RWPE2 (cell line): Measurements from ENCODE around the gene ZBTB7C.

Experiments used
- ATAC-seq: fragments of 200-7000 bp; cut with Tn5 transposase; 3 replicates; pipeline ENCODE4 v1.9.1; 2021; ENCODE audit warnings: low read depth
- DNase-seq: peaks from one replicate; pipeline ENCODE4 v3.0.0-alpha.2; 2020; ENCODE audit warnings: low spot score
- H3K27ac ChIP-seq: fragments of 450-650 bp; 2 replicates; pipeline ENCODE4 v1.5.1; 2017; ENCODE audit warnings: mild to moderate bottlenecking; ENCODE audit not compliant: poor library complexity, severe bottlenecking
- H3K27me3 ChIP-seq: fragments of 250-450 bp; sonication (Bioruptor Pico); 2 replicates; pipeline ENCODE4 v1.5.1; 2021; ENCODE audit warnings: mild to moderate bottlenecking, moderate library complexity; ENCODE audit not compliant: insufficient read depth, poor library complexity, severe bottlenecking
- H3K36me3 ChIP-seq: fragments of 250-450 bp; sonication (Bioruptor Pico); 2 replicates; pipeline ENCODE4 v1.5.1; 2020; ENCODE audit warnings: low read depth, mild to moderate bottlenecking, moderate library complexity
- H3K4me1 ChIP-seq: fragments of 250-450 bp; sonication (Bioruptor Pico); 2 replicates; pipeline ENCODE4 v1.5.1; 2021; ENCODE audit warnings: mild to moderate bottlenecking, moderate library complexity; ENCODE audit not compliant: insufficient read depth, poor library complexity, severe bottlenecking
- H3K4me3 ChIP-seq: fragments of 250-450 bp; sonication (Bioruptor Pico); 2 replicates; pipeline ENCODE4 v1.5.1; 2021; ENCODE audit warnings: mild to moderate bottlenecking, moderate library complexity; ENCODE audit not compliant: severe bottlenecking
- H3K9me3 ChIP-seq: fragments of 250-450 bp; sonication (Bioruptor Pico); 2 replicates; pipeline ENCODE4 v1.5.1; 2021; ENCODE audit warnings: mild to moderate bottlenecking, moderate library complexity; ENCODE audit not compliant: severe bottlenecking
- TF ChIP-seq, protein P1 (sequence below): fragments of 450-650 bp; IDR thresholded peaks from one replicate; pipeline ENCODE4 v1.5.1; 2017; ENCODE audit warnings: mild to moderate bottlenecking, moderate library complexity; ENCODE audit not compliant: poor library complexity, severe bottlenecking

The ZBTB7C gene

DNA sequence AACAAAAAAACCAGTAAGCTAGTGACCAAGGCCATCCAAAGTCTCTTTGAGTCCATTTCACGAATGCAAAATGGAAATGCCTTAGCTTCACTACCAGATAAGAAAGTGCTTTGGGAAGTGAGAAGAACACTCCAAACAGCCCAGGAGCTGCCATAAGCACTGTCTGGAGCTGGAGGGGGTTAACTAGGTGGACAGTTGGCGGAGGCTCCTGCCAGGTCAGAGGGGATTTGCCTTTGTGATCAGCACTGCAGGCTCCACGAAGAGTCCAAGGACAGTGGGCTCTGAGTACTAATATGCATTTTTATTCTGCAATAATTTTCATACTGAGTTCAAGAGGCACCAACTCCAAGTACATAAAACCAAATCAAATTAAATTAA is 245.5 kb downstream of the ZBTB7C start:
- no peak for DNase-seq
- TF ChIP-seq, protein P1, sequence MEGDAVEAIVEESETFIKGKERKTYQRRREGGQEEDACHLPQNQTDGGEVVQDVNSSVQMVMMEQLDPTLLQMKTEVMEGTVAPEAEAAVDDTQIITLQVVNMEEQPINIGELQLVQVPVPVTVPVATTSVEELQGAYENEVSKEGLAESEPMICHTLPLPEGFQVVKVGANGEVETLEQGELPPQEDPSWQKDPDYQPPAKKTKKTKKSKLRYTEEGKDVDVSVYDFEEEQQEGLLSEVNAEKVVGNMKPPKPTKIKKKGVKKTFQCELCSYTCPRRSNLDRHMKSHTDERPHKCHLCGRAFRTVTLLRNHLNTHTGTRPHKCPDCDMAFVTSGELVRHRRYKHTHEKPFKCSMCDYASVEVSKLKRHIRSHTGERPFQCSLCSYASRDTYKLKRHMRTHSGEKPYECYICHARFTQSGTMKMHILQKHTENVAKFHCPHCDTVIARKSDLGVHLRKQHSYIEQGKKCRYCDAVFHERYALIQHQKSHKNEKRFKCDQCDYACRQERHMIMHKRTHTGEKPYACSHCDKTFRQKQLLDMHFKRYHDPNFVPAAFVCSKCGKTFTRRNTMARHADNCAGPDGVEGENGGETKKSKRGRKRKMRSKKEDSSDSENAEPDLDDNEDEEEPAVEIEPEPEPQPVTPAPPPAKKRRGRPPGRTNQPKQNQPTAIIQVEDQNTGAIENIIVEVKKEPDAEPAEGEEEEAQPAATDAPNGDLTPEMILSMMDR = no peak
- no peaks in the 10 kb centered on the region for H3K9me3 ChIP-seq
- no peak overlapping the region for H3K27ac ChIP-seq
- no peak for ATAC-seq
- no peaks in the 10 kb centered on the region for H3K27me3 ChIP-seq
- no peaks in the 10 kb centered on the region for H3K36me3 ChIP-seq
- H3K4me3 ChIP-seq = no peak overlapping the region
- H3K4me1 ChIP-seq = peaks cover 10% of the 10 kb centered on the region

DNA sequence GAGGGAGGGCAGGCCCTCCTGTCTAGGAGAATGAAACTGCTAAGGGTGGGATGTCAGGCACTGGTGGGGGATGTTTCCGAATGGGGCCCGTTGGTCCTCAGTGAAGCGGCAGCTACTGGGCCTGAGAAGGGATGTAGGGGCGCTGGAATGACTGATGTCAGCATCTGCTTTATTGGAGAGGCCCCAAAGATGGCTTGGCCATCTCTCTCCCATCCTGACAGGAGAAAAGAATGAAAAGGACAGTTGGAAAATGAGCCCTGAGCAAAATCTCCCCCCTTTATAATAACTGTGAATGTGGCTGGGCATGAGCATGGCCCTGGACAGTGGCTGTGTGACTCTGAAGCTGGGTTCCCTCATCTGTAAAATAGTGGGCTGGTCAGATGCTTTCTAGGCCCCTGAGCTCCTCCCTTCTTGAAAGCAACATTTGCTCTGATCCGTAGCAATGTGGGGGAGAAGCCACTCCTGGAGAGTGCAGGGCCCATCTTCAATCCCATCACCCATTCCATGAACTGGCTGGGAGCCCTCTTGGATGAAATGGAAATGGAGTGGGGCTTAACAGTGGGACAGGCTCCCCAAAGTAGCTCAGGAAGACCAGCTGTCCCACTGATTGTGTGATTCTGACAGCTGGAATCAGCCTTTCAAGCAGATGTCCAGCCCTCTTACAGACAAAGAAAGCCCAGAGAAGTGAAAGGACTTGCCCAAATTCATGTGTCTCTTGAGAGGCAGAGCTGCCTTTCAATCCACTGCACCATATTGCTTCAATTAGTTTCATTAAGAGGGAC is 246.0 kb downstream of the ZBTB7C start:
- Histone ChIP-seq H3K4me1 (peaks cover 10% of the 10 kb centered on the region), H3K36me3 (no peaks in the 10 kb centered on the region), H3K27ac (no peak overlapping the region), H3K9me3 (no peaks in the 10 kb centered on the region), H3K4me3 (no peak overlapping the region), H3K27me3 (no peaks in the 10 kb centered on the region)
- no peak for ATAC-seq
- TF ChIP-seq, protein P1 = no peak
- DNase-seq = no peak

DNA sequence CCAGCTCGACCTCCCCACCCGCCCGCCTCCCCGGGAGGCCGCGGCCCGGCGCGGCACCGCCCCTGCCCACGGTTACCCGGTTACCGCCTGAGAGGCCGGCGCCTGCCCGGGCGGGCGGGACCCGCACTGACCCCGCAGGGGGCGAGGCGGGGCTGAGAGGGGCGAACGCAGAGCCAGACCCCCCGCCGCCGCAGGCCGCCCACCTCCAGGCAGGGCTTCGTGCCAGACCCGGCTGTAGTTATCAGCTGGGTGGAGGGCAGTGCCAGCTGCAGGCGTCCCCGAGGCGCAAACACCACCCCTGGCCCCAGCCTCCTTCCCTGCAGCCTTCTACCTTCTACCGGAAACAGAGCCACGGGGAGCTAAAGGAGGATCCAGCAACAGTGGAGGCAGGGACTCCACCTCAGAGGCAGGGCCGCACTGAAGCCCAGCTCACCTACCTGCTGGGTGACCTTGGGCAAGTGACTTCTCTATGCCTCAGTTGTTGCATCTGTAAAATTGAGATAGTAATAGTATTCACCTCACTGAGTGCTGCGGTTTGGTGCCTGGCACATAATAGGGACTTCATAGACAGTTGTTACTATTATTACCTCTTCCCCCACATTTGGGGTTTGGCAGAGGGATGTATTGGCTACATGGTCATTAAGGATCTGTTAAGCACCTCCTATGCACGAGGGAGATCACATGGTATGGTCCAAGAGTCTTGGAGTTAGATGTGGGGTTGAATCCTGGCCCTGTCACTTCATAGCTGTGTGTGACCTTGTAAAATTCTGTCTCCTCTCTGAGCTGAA is 247.1 kb downstream of the ZBTB7C start:
- peaks cover 10% of the 10 kb centered on the region for H3K4me1 ChIP-seq
- no peaks in the 10 kb centered on the region for H3K9me3 ChIP-seq
- no peak for DNase-seq
- H3K36me3 ChIP-seq = no peaks in the 10 kb centered on the region
- TF ChIP-seq, protein P1 = no peak
- no peaks in the 10 kb centered on the region for H3K27me3 ChIP-seq
- H3K27ac ChIP-seq = peak overlapping the region; percentile 69
- peak; percentile 7; the same call in 1 of the 3 replicates for ATAC-seq
- peak overlapping the region; percentile 43 for H3K4me3 ChIP-seq

DNA sequence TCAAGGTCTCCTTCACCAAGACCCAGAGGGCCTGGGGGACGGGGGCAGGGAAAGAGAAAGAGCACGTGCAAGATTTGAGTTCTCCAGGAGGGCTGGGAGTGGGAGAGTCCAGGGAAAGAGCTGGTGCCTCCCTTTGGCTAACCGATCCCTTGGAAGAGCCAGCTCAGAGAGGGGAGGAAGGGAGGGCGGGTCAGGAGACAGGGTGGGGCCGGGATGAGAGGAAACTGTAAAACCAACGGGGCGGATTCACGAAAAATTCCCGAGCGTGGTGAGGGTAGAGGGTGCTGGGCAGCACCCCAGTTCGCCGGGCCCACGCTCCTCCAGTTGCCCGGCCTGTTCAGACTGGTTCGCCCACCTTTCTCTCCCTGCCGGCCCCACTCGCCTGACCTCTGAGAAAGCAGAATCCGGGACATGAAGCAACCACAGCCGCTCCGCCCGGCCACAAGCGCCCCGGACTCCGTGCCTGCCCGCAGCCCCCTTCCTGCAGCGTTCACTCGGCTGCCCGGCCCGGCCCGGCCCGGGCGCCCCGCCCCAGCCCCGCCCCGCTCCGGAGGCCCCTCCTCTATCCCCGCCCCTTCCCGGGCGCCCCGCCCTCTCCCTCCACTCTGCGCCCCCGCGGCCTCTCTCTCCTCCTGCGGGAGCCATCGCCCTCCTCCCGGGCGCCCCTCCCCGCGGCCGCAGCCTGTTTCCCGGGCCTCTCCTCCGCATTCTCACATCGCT is 247.8 kb downstream of the ZBTB7C start:
- Histone ChIP-seq H3K9me3 (no peaks in the 10 kb centered on the region), H3K4me1 (peaks cover 10% of the 10 kb centered on the region), H3K36me3 (no peaks in the 10 kb centered on the region), H3K27me3 (no peaks in the 10 kb centered on the region), H3K27ac (peak overlapping the region; percentile 69), H3K4me3 (peak overlapping the region; percentile 43)
- DNase-seq = peak; percentile 80
- ATAC-seq = peak; percentile 87
- TF ChIP-seq, protein P1 = no peak
